Adrenal gland (tissue), 5 donors: ENCODE results near the gene MTRF1L.
"Not testable (repeated sequence)": the region's sequence is repeated elsewhere in the genome, so short reads cannot be mapped to it uniquely, and the experiment has no call there.

Source experiments
- POLR2A ChIP-seq, 2 donors: fragments of 450-650 bp; IDR thresholded peaks; one replicate each; pipeline ENCODE4 v1.6.1; 2017; ENCODE audit warnings: antibody characterized with exemption in 2 of 2, mild to moderate bottlenecking in 2 of 2, moderate library complexity in 1 of 2
- TF ChIP-seq, protein P1 (sequence below), 6 experiments: fragments of 450-650 bp in 4 of 6; fragments of 200-600 bp in 2 of 6; sonication (generic) in 1 of 6; IDR thresholded peaks; 1 replicate in 5 of 6; 2 replicates in 1 of 6; pipeline versions ENCODE4 v1.5.1 to v1.8.0; 2016 to 2021; ENCODE audit warnings: antibody characterized with exemption in 6 of 6, mild to moderate bottlenecking in 2 of 6, moderate library complexity in 1 of 6
- donor health status: DM: no; HTN: no; CAD: no.

DNA sequence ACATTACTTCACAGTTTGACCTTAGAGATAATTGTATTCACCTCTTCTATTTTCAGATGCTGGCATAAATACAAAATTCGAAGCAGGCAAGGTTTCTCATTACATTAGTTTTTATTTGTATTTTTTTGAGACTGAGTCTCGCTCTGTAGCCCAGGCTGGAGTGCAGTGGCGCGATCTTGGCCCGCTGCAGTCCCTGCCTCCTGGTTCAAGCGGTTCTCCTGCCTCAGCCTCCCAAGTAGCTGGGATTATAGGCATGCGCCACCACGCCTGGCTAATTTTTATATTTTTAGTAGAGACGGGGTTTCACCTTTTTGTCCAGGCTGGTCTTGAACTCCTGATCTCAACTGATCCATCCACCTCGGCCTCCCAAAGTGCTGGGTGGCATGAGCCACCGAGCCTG lies 17.2 kb downstream of the MTRF1L start:
- TF ChIP-seq, protein P1, sequence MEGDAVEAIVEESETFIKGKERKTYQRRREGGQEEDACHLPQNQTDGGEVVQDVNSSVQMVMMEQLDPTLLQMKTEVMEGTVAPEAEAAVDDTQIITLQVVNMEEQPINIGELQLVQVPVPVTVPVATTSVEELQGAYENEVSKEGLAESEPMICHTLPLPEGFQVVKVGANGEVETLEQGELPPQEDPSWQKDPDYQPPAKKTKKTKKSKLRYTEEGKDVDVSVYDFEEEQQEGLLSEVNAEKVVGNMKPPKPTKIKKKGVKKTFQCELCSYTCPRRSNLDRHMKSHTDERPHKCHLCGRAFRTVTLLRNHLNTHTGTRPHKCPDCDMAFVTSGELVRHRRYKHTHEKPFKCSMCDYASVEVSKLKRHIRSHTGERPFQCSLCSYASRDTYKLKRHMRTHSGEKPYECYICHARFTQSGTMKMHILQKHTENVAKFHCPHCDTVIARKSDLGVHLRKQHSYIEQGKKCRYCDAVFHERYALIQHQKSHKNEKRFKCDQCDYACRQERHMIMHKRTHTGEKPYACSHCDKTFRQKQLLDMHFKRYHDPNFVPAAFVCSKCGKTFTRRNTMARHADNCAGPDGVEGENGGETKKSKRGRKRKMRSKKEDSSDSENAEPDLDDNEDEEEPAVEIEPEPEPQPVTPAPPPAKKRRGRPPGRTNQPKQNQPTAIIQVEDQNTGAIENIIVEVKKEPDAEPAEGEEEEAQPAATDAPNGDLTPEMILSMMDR (IDR thresholded peaks at IDR 0.05) = not testable (repeated sequence)
- TF ChIP-seq POLR2A (IDR thresholded peaks at IDR 0.05) = not testable (repeated sequence)
